A673 (cell line): ENCODE results near the gene IER3.

Experiments
- CTCF ChIP-seq: fragments of 300-800, 200-600 bp; sonication (generic); conservative IDR thresholded peaks from 2 replicates; pipeline ENCODE4 v1.5.1; 2017; ENCODE audit warnings: low read depth, mild to moderate bottlenecking, antibody characterized with exemption, low read length, moderate library complexity, mixed read lengths
- EZH2 ChIP-seq: fragments of 200-600 bp; sonication (generic); IDR thresholded peaks from 2 replicates; pipeline ENCODE4 v1.6.1; 2017; ENCODE audit warnings: borderline replicate concordance, low read depth, mild to moderate bottlenecking, mixed read lengths, antibody characterized with exemption, low read length; ENCODE audit not compliant: poor library complexity, severe bottlenecking

- TF ChIP-seq CTCF (no peak), EZH2 (no peak)
Observed at GRCh38 chr6:30763618-30764489, 19.5 kb upstream of the IER3 start.
